GM12874 (cell line): ENCODE results near the gene BCKDK.

Source experiments
- TF ChIP-seq, protein P1 (sequence below): IDR thresholded peaks from 2 replicates; pipeline ENCODE4 v1.5.1; 2011; ENCODE audit warnings: low read depth, mild to moderate bottlenecking, control low read depth, low read length, moderate library complexity; ENCODE audit not compliant: insufficient read depth

Gene BCKDK

DNA sequence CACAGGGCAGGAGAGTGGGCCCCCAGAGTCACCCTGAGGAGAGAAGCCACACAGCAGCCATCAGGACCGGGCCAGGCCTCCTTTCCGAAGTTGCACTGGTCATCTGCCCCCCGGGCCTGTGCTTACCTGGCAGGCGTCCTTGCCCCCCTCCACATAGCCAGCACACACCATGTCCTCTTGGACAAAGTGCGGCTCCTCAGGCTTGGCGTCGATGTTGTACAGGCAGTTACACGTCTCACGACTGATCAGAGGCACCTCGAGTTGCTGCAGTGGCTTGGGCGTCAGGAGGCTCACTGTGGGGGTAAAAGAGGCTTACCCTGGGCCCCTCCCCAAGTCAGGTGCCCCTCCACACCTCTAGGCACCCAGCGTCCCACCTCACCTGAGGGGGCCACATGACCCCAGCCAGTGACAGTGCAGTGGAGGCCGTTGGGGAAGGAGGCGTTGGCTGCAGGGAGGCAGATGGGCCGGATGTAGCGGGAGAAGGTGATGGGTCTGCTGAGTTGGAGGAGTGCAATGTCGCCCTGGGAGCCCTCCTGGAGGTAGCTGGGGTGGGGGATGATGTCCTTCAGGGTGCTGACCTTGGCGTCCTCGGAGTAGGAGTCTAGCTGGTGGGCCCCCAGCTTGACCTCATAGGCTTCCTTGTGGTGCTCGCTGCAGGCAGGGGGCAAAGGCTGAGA is 24.3 kb downstream of the BCKDK start:
- TF ChIP-seq, protein P1, sequence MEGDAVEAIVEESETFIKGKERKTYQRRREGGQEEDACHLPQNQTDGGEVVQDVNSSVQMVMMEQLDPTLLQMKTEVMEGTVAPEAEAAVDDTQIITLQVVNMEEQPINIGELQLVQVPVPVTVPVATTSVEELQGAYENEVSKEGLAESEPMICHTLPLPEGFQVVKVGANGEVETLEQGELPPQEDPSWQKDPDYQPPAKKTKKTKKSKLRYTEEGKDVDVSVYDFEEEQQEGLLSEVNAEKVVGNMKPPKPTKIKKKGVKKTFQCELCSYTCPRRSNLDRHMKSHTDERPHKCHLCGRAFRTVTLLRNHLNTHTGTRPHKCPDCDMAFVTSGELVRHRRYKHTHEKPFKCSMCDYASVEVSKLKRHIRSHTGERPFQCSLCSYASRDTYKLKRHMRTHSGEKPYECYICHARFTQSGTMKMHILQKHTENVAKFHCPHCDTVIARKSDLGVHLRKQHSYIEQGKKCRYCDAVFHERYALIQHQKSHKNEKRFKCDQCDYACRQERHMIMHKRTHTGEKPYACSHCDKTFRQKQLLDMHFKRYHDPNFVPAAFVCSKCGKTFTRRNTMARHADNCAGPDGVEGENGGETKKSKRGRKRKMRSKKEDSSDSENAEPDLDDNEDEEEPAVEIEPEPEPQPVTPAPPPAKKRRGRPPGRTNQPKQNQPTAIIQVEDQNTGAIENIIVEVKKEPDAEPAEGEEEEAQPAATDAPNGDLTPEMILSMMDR: no peak

DNA sequence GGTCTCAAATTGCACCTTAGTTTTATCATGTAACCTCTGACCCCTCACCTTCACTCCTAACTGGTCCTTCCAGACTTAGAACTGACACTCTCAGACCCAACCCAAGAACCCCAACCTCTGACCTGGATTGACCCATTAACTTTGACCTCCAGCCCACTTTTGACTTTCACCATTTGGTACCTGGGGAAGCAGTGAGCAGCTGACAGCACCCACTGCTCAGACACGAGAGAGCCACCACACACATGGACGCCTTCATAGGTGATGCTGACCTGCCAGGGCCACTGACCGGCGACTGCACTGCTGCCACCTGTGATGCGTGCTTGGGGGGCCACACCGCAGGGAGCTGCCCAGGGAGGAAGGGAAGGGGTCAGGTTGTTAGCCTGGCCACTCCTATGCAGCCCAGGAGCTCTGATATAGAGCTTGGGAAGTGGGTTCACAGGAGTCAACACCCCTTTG is 24.9 kb downstream of the BCKDK start:
- TF ChIP-seq, protein P1: no peak

DNA sequence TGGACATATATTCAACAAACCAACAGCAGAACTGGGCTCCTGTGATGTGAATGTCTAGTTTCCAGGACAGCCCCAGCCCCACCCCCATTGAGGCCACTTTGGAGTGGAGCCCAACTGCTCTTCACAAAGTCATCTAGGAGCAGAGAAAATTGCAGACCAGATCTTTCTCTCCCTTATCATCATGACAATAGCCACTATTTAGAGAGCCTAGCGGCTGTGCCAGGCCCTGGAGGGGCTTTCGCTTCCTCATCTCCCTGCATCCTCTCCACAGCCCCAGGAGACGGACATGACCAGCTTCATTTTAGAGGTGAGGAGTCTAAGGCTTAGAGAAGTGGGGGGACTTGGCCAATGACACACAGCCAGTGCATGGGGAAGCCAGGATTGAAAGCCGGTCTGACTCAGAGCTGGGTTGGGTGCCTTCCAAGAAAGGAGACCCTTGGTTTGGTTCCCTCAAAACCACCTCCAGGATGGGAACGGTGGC is 25.9 kb downstream of the BCKDK start:
- TF ChIP-seq, protein P1: no peak

DNA sequence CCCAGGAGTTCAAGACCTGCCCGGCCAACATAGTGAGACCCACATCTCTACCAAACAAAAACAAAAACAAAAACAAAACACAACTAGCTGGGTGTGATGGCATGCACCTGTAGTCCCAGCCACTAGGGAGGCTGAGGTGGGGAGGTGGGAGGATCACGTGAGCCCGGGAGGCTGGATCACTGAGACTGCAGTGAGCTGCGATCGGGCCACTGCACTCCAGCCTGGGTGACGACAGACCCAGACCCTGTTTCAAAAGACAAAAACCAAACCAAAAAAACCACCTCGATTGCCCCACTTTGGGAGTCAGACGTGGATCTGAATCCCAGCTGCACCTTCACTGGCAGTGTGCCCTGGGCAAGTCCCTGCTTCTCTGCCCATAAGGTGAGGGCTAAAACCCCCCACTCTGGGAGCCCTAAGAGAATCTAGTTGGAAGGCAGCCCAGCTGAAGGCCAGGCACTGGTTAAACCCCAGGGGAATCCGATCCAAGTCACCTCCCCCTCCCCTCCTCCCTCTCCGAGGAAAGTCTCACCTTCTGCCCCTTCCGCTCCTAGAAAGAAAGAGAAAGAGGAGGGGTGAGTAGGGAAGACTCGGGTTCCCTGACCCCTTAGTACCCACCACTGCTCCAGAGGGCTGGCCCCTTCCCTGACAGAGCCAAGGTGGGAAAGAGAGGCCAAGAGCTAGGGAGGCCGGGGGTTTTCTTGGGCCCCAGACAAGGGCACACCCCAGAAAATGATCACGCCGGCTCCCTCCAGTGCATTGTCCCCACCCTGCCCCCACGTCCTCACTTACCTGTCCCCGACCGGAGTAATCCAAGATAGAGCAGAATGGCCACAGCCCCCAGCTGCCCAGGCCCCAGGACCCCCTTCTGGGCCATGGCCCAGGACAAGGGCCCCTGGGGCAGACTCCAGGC is 26.7 kb downstream of the BCKDK start:
- TF ChIP-seq, protein P1: no peak

DNA sequence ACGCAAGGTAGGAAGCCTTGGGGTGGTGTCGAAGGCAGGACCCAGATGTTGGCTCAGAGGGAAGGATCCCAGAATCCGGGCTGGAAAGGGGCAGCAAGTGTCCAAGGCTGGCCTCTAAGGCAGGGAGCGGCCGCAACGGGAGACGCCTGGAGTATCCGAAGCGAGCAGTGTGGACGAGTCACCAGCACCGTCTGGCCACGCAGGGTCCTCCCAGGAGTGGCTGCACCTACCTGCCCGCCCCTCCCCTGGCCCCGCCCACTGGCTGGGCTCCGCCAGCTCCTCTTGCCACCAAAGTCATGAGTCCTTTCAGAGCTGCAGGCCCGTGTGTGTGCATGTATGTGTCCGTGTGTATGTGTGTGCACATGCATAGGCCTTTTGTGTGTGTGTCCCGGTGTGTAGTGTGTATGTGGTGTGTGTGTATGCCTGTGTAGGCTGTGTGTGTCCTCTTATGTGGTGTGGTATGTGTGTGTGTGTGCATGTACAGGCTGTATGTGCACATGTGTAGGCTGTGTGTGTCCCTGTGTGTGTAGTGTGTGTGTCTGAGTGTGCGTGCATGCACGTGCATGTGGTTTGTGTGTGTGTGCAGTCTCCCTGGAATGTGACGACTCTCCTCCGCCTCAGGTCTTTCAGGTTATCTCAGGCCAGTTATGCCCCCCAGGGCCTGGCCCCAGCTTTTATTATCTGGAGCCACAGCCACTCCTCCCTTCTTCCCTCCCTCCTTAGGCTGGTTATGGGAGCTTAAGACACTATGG is 27.5 kb downstream of the BCKDK start, which contains the start of gene PRSS8:
Gene PRSS8, minus strand, starts transcription at position 193 of the 752 bp plus-strand sequence. CDS start 229 bp downstream, outside the sequence.
- TF ChIP-seq, protein P1: no peak

DNA sequence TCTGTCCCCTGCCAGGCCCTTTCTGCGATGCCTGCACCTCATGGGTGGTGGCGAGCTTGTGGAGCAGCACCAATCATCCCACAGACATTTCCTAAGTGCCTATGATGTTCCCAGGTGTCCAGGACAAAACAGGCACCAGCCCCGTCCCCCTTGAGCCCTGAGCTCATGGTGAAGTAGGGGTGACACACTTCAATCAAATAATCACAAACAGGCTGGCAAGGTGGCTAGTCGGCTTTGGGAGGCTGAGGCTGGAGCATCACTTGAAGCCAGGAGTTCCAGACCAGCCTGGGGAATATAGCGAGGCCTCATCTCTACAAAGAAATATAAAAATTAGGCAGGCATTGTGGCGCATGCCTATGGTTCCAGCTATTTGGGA is 28.1 kb downstream of the BCKDK start:
- TF ChIP-seq, protein P1: no peak
